IMR-90 (cell line): ENCODE data around the gene MCTP1. TPM values are rescaled to one million over a fixed set of nuclear protein-coding genes. Genes with fewer than 3 reads are reported as not detected.

Experiments
- ATAC-seq: fragments of 200-7000 bp; cut with Tn5 transposase; 2 replicates; pipeline ENCODE4 v1.9.1; 2020; ENCODE audit warnings: low read depth, mild to moderate bottlenecking, moderate library complexity
- BruUV-seq: library from RNA; stranded (reverse); fragments of 400-500 nt; replicated peaks from 2 replicates; lab custom pipeline; 2021; lab: Mats Ljungman, UMichigan
- CTCF ChIA-PET: fragments of 300-600 bp; formaldehyde crosslinking; extraction: SDS; loops from one replicate; lab custom pipeline; 2021; ENCODE audit warnings: antibody characterized with exemption; lab: Yijun Ruan, JAX
- POLR2A ChIA-PET: fragments of 300-600 bp; sonication (Branson Sonifier 250); formaldehyde crosslinking; loops from one replicate; lab custom pipeline; 2022; ENCODE audit warnings: antibody characterized with exemption; ENCODE audit not compliant: unreplicated experiment; lab: Charles Lee
- DNase-seq: peaks from one replicate; pipeline ENCODE4 v3.0.0; 2013
- H2AFZ ChIP-seq: replicated peaks from 2 replicates; pipeline ENCODE3; 2013; ENCODE audit warnings: low read length, mild to moderate bottlenecking; ENCODE audit not compliant: poor library complexity
- H2AK5ac ChIP-seq: 2 replicates; pipeline ENCODE4 v1.6.1; 2013; ENCODE audit warnings: low read depth, low read length, inconsistent platforms
- H2AK9ac ChIP-seq: replicated peaks from 2 replicates; pipeline ENCODE3; 2013; ENCODE audit warnings: mild to moderate bottlenecking, low read depth, low read length, moderate library complexity; ENCODE audit not compliant: poor library complexity
- H2BK120ac ChIP-seq: 2 replicates; pipeline ENCODE4 v1.6.1; 2013; ENCODE audit warnings: low read depth, low read length, inconsistent platforms
- H2BK15ac ChIP-seq: 3 replicates; pipeline ENCODE4 v1.6.1; 2013; ENCODE audit warnings: low read depth, low read length, inconsistent platforms
- H2BK20ac ChIP-seq: 2 replicates; pipeline ENCODE4 v1.6.1; 2013; ENCODE audit warnings: low read depth, mild to moderate bottlenecking, inconsistent platforms, low read length, moderate library complexity
- H2BK5ac ChIP-seq: 2 replicates; pipeline ENCODE4 v1.6.1; 2013; ENCODE audit warnings: mild to moderate bottlenecking, low read depth, low read length, inconsistent platforms; ENCODE audit not compliant: poor library complexity, severe bottlenecking
- H3K14ac ChIP-seq: replicated peaks from 2 replicates; pipeline ENCODE4 v1.6.1; 2013; ENCODE audit warnings: low read depth, low read length, inconsistent platforms
- H3K18ac ChIP-seq: 2 replicates; pipeline ENCODE4 v1.6.1; 2013; ENCODE audit warnings: low read depth, low read length, control low read depth
- H3K23ac ChIP-seq: 2 replicates; pipeline ENCODE4 v1.6.1; 2013; ENCODE audit warnings: low read depth, low read length, inconsistent platforms
- H3K27ac ChIP-seq: 2 replicates; pipeline ENCODE4 v1.5.1; 2013; ENCODE audit warnings: mild to moderate bottlenecking, control low read depth, low read length; ENCODE audit not compliant: insufficient read depth
- H3K27me3 ChIP-seq: 2 replicates; pipeline ENCODE4 v1.6.1; 2013; ENCODE audit warnings: low read length; ENCODE audit not compliant: control insufficient read depth, insufficient read depth
- H3K36me3 ChIP-seq: 2 replicates; pipeline ENCODE4 v1.6.1; 2013; ENCODE audit warnings: low read length, mixed read lengths; ENCODE audit not compliant: control insufficient read depth, insufficient read depth
- H3K4ac ChIP-seq: 2 replicates; pipeline ENCODE4 v1.6.1; 2013; ENCODE audit warnings: low read depth, low read length, inconsistent platforms
- H3K4me1 ChIP-seq: 2 replicates; pipeline ENCODE4 v1.6.1; 2013; ENCODE audit warnings: low read length, mixed read lengths; ENCODE audit not compliant: control insufficient read depth, insufficient read depth
- H3K4me2 ChIP-seq: 2 replicates; pipeline ENCODE4 v1.6.1; 2013; ENCODE audit warnings: low read depth, mild to moderate bottlenecking, control low read depth, low read length, moderate library complexity
- H3K4me3 ChIP-seq: 2 replicates; pipeline ENCODE4 v1.5.1; 2013; ENCODE audit warnings: low read depth, mild to moderate bottlenecking, control low read depth, low read length, moderate library complexity; ENCODE audit not compliant: insufficient read depth
- H3K56ac ChIP-seq: 2 replicates; pipeline ENCODE4 v1.6.1; 2013; ENCODE audit warnings: low read length, inconsistent platforms; ENCODE audit not compliant: insufficient read depth; ENCODE audit errors: extremely low read depth
- H3K79me1 ChIP-seq, 2 experiments: 2 replicates each; pipeline ENCODE4 v1.6.1; 2013; ENCODE audit warnings: low read length in 2 of 2, inconsistent platforms in 1 of 2, low read depth in 1 of 2
- H3K9ac ChIP-seq: 2 replicates; pipeline ENCODE4 v1.6.1; 2013; ENCODE audit warnings: low read depth, low read length, control low read depth
- H3K9me1 ChIP-seq: 2 replicates; pipeline ENCODE4 v1.6.1; 2013; ENCODE audit warnings: low read length, inconsistent platforms; ENCODE audit not compliant: insufficient read depth
- H3K9me3 ChIP-seq: 2 replicates; pipeline ENCODE4 v1.6.1; 2013; ENCODE audit warnings: low read length; ENCODE audit not compliant: control insufficient read depth, insufficient read depth
- H4K20me1 ChIP-seq: 2 replicates; pipeline ENCODE4 v1.6.1; 2013; ENCODE audit warnings: low read length, inconsistent platforms; ENCODE audit not compliant: insufficient read depth
- H4K5ac ChIP-seq: 2 replicates; pipeline ENCODE4 v1.6.1; 2013; ENCODE audit warnings: mild to moderate bottlenecking, low read depth, low read length, control low read depth
- H4K8ac ChIP-seq, 2 experiments: 2 replicates each; pipeline ENCODE4 v1.6.1; 2013; ENCODE audit warnings: low read depth in 2 of 2, low read length in 2 of 2, control low read depth in 1 of 2, inconsistent platforms in 1 of 2
- H4K91ac ChIP-seq: 2 replicates; pipeline ENCODE4 v1.6.1; 2013; ENCODE audit warnings: low read depth, low read length, inconsistent platforms; ENCODE audit not compliant: insufficient read depth
- CEBPB ChIP-seq: IDR thresholded peaks from 2 replicates; pipeline ENCODE4 v1.6.1; 2012; ENCODE audit warnings: low read depth, low read length, improper control_type of control experiment
- CHD1 ChIP-seq: IDR thresholded peaks from 2 replicates; pipeline ENCODE4 v1.6.1; 2012; ENCODE audit warnings: low read depth, low read length, improper control_type of control experiment
- CTCF ChIP-seq: conservative IDR thresholded peaks from 2 replicates; pipeline ENCODE4 v1.5.1; 2012; ENCODE audit warnings: mild to moderate bottlenecking, low read depth, low read length, improper control_type of control experiment
- ELK1 ChIP-seq: fragments of 150-350 bp; IDR thresholded peaks from 2 replicates; pipeline ENCODE4 v1.6.1; 2016; ENCODE audit warnings: low read depth, mild to moderate bottlenecking, low read length, moderate library complexity, borderline replicate concordance
- FOS ChIP-seq: fragments of 150-350 bp; IDR thresholded peaks from 2 replicates; pipeline ENCODE4 v1.6.1; 2016; ENCODE audit warnings: low read depth, low read length
- MAFK ChIP-seq: IDR thresholded peaks from 2 replicates; pipeline ENCODE4 v1.6.1; 2012; ENCODE audit warnings: low read depth, low read length, improper control_type of control experiment
- MAZ ChIP-seq: IDR thresholded peaks from 2 replicates; pipeline ENCODE4 v1.6.1; 2012; ENCODE audit warnings: low read depth, mild to moderate bottlenecking, low read length, improper control_type of control experiment, moderate library complexity, borderline replicate concordance
- MXI1 ChIP-seq: IDR thresholded peaks from 2 replicates; pipeline ENCODE4 v1.6.1; 2012; ENCODE audit warnings: low read depth, mild to moderate bottlenecking, low read length, moderate library complexity, borderline replicate concordance
- POLR2A ChIP-seq: IDR thresholded peaks from 2 replicates; pipeline ENCODE4 v1.6.1; 2012; ENCODE audit warnings: mild to moderate bottlenecking, low read depth, low read length
- RAD21 ChIP-seq: IDR thresholded peaks from 2 replicates; pipeline ENCODE4 v1.6.1; 2012; ENCODE audit warnings: low read length, improper control_type of control experiment
- RCOR1 ChIP-seq: IDR thresholded peaks from 2 replicates; pipeline ENCODE4 v1.6.1; 2012; ENCODE audit warnings: mild to moderate bottlenecking, low read length, improper control_type of control experiment; ENCODE audit not compliant: insufficient replicate concordance
- RFX5 ChIP-seq: IDR thresholded peaks from 2 replicates; pipeline ENCODE4 v1.8.0; 2012; ENCODE audit warnings: low read depth, mild to moderate bottlenecking, low read length, moderate library complexity
- SMC3 ChIP-seq: fragments of 150-350 bp; IDR thresholded peaks from 2 replicates; pipeline ENCODE4 v1.6.1; 2016; ENCODE audit warnings: low read depth, mild to moderate bottlenecking, antibody characterized with exemption, low read length, moderate library complexity
- whole genome bisulfite sequencing, 2 experiments: methylation state at CpG; one replicate each; pipeline versions ENCODE4 v1.1.5 to v1.1.7; 2013; ENCODE audit warnings: missing lambda C conversion rate in 2 of 2; ENCODE audit not compliant: insufficient read length in 1 of 2; ENCODE audit errors: extremely low coverage in 2 of 2; 5-methylcytosine and 5-hydroxymethylcytosine counted together
- dilution Hi-C: fragments of 300-500 bp; cut with HindIII; formaldehyde crosslinking; loops from one replicate; pipeline ENCODE4 v1.14.3; 2018; ENCODE audit warnings: low sequenced_read_pairs; ENCODE audit not compliant: unreplicated experiment
- in situ Hi-C: fragments of 300-500 bp; cut with MboI; formaldehyde crosslinking; loops from 3 replicates; pipeline ENCODE4 v1.14.3; 2019; ENCODE audit warnings: low sequenced_read_pairs, inconsistent platforms, mixed read lengths
- intact Hi-C: fragments of 100-400 bp; cut with micrococcal nuclease; formaldehyde crosslinking; loops from 2 replicates; pipeline ENCODE4 v1.10.0; 2022
- polyA plus RNA-seq, 3 experiments: library from polyadenylated mRNA; depleted of rRNA; stranded (reverse); fragments of >200 nt; gene quantifications; 2 replicates each; pipeline ENCODE4 v1.2.3, GENCODE V29; 2012; ENCODE audit warnings: low replicate concordance in 1 of 3
- total RNA-seq: library from RNA; depleted of rRNA; stranded (reverse); fragments of >200 nt; gene quantifications from 2 replicates; pipeline ENCODE4 v1.2.3, GENCODE V29; 2012

Gene MCTP1
- total and polyA plus RNA-seq, 2 of the 4 experiments (the other 2 are of a cell fraction) = 0.21 TPM; not detected in 1

- no peak overlapping the region for H4K5ac ChIP-seq
- no peak overlapping the region for H3K9ac ChIP-seq
- POLR2A ChIA-PET = no interaction called here
- no peak overlapping the region for H2AFZ ChIP-seq
- H3K4me2 ChIP-seq = no peak overlapping the region
- no peak overlapping the region for H3K4ac ChIP-seq
- H2BK120ac ChIP-seq = no peak overlapping the region
- H3K9me1 ChIP-seq = no peaks in the 10 kb centered on the region
- intact Hi-C loops = no loop called here
- no peak for ATAC-seq
- no peak overlapping the region for H3K23ac ChIP-seq
- no peaks in the 10 kb centered on the region for H3K36me3 ChIP-seq
- no peak overlapping the region for H3K4me3 ChIP-seq
- no peak overlapping the region for H2BK15ac ChIP-seq
- DNase-seq = no peak
- no peak overlapping the region for H2BK5ac ChIP-seq
- H2AK5ac ChIP-seq = no peak overlapping the region
- no peak overlapping the region for H2AK9ac ChIP-seq
- no peak overlapping the region for H3K18ac ChIP-seq
- no peaks in the 10 kb centered on the region for H3K9me3 ChIP-seq
- H3K27me3 ChIP-seq = no peaks in the 10 kb centered on the region
- H4K91ac ChIP-seq = no peak overlapping the region
- no TSS peak for BruUV-seq
- H2BK20ac ChIP-seq = no peak overlapping the region
- H4K20me1 ChIP-seq = no peaks in the 10 kb centered on the region
- H3K4me1 ChIP-seq = no peaks in the 10 kb centered on the region
- H3K14ac ChIP-seq = no peak overlapping the region
- no peak for TF ChIP-seq CEBPB
- TF ChIP-seq RAD21 = no peak
- TF ChIP-seq POLR2A = no peak
- no peak for TF ChIP-seq MAZ
- no peak for TF ChIP-seq SMC3
- no peak for TF ChIP-seq MAFK
- no peak for TF ChIP-seq CHD1
- TF ChIP-seq RCOR1 = no peak
- no peak for TF ChIP-seq ELK1
- no peak for TF ChIP-seq FOS
- no peak for TF ChIP-seq CTCF
- no peak for TF ChIP-seq MXI1
- TF ChIP-seq RFX5 = no peak
- CTCF ChIA-PET = no interaction called here
- no peak overlapping the region for H3K56ac ChIP-seq
- WGBS, 2 experiments = no CpG with 5 or more reads among the region's 2 CpGs
- H3K79me1 ChIP-seq = no peaks in the 10 kb centered on the region
- dilution Hi-C loops = no loop called here
- H4K8ac ChIP-seq = no peak overlapping the region
- in situ Hi-C loops = no loop called here
- H3K27ac ChIP-seq = no peak overlapping the region
Measured at GRCh38 chr5:95152535-95152934, 132.4 kb downstream of the MCTP1 start.
